Lower leg skin (tissue), 4 donors: ENCODE measurements around the gene ZNF799. TPM values are rescaled to one million over a fixed set of nuclear protein-coding genes. Genes with fewer than 3 reads are reported as not detected.
A peak's percentile ranks its signal among the peaks of the same experiment; 100 is the strongest.
"Not testable (repeated sequence)": the region's sequence is repeated elsewhere in the genome, so short reads cannot be mapped to it uniquely, and the experiment has no call there.

ENCODE experiments used
- DNase-seq, 2 donors: peaks; one replicate each; pipeline ENCODE4 v3.0.0-alpha.2; 2019; ENCODE audit warnings: low spot score in 2 of 2
- H3K4me3 ChIP-seq: fragments of 200-600 bp; sonication (generic); 2 replicates; pipeline ENCODE4 v1.5.1; 2017; ENCODE audit warnings: mild to moderate bottlenecking, low read depth; ENCODE audit not compliant: poor library complexity, severe bottlenecking
- CTCF ChIP-seq, 3 donors: fragments of 450-650 bp; IDR thresholded peaks; one replicate each; pipeline ENCODE4 v1.5.1; 2016; ENCODE audit warnings: antibody characterized with exemption in 3 of 3, mild to moderate bottlenecking in 3 of 3, moderate library complexity in 2 of 3
- POLR2A ChIP-seq, 2 donors: fragments of 450-650 bp; IDR thresholded peaks; one replicate each; pipeline ENCODE4 v1.6.1; 2016 to 2017; ENCODE audit warnings: antibody characterized with exemption in 2 of 2, mild to moderate bottlenecking in 1 of 2, moderate library complexity in 1 of 2
- WGBS, 2 donors: methylation state at CpG; one replicate each; pipeline ENCODE4 v1.1.5; 2018; 5-methylcytosine and 5-hydroxymethylcytosine counted together
- intact Hi-C: fragments of 100-400 bp; cut with DNase I; formaldehyde crosslinking; loops from one replicate; pipeline ENCODE4 v1.15.0; 2023; ENCODE audit warnings: low total_unique reads
- total RNA-seq, 4 donors: library from RNA; depleted of rRNA; stranded (reverse); fragments of >200 nt; gene quantifications; one replicate each; pipeline ENCODE4 v1.1.0, GENCODE V29; 2016

ZNF799 gene
- 1 to 10 TPM; 3.1 to 5.4 (median 4.3) TPM for total RNA-seq

DNA sequence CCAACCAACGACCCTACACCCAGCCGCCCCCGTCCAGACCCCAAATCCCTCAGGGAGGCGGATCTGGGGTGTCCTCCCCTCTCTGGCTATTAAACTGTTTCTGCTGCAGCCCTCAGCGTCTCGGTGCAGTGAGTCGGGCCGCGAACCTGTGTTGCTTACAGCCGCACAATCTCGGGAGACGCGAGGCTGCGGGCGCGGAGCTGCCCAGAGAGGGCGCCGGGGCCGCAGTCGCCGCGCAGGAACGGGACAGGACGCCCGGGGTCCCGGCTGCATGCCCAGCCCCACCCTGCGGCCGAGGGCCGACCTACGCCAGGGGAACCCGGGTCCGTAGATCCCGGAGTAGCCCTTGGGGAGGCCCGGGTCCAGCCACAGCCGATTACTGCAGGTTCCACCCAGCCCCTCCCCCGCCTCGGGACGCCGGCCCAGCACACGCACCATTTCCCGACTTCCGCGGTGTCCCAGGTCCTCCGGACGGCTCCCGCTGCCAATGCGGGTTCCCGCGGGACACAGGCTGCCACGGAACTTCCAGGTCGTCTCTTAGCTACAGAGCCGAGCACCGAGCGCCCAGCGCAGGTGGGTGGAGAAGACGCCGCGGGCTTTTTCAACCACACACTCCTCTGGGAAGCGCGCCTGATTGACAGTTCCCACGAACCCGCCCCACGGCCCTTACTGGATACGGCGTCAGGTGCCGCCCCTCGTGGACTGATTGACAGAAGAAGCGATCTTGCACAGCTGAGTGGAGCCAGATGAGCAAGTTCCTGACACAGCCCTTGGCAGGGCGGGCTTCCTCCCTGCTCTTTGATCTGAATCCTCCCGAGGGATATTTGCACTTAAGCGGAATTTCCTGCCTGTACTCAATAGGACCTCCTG, at the start of gene ZNF799:
TSS of gene ZNF799 (minus strand) at position 639 of the 870 bp plus-strand sequence. CDS start at position 438, 201 bp downstream.
- 0% methylated on average over 32 to 50 of the region's 71 CpGs for WGBS, 2 donors
- intact Hi-C loops = no loop called here
- DNase-seq = peak; percentile 98 to 100
- peak within 1 kb of the TSS; percentile 87 for H3K4me3 ChIP-seq
- TF ChIP-seq POLR2A (IDR thresholded peaks at IDR 0.05) (no peak), CTCF (IDR thresholded peaks at IDR 0.05) (no peak)

DNA sequence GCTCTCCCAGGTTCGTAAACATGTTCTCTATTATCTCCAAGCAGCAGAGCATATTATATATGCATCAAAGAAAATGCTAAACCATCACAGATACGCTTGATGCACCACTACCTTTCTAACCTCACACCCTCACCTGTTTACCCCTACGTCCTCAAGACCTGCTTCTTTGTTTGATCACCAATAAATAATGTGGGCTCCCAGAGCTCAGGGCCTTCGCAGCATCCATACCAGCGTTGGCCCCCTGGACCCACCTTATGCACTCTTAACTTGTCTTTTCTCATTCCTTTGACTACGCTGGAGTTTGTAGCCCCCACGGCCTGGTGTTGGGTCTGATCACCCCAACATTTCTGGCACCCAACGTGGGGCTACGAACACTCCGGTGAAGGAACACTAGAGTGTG, 49.8 kb upstream of the ZNF799 start:
- no peak for DNase-seq
- 87 to 89% methylated on average over 10 of the region's 10 CpGs for WGBS, 2 donors
- TF ChIP-seq POLR2A (IDR thresholded peaks at IDR 0.05) (no peak), CTCF (IDR thresholded peaks at IDR 0.05) (no peak)
- H3K4me3 ChIP-seq = no peak overlapping the region
- intact Hi-C loops = no loop called here

GRCh38 chr19:12448808-12449207, 47.7 kb upstream of the ZNF799 start:
- intact Hi-C loops = no loop called here
- DNase-seq = no peak
- WGBS, 2 donors = 63% methylated on average over 2 of the region's 2 CpGs; no CpG with 5 or more reads in 1 of the 2 donors
- H3K4me3 ChIP-seq = no peak overlapping the region
- TF ChIP-seq CTCF (IDR thresholded peaks at IDR 0.05) = no peak
- no peak for TF ChIP-seq POLR2A (IDR thresholded peaks at IDR 0.05)

- peak within 1 kb of the TSS; percentile 70 for H3K4me3 ChIP-seq
- TF ChIP-seq CTCF (IDR thresholded peaks at IDR 0.05) (no peak), POLR2A (IDR thresholded peaks at IDR 0.05) (no peak)
- intact Hi-C loops = no loop called here
- 1 to 2% methylated on average over 13 to 48 of the region's 59 CpGs for WGBS, 2 donors
- peak; percentile 100 for DNase-seq
Measured at GRCh38 chr19:12440541-12441316, 39.7 kb upstream of the ZNF799 start, which contains the start of gene ZNF443. ZNF443 (minus strand) TSS chr19:12441021; CDS start chr19:12440914, 107 bp downstream.

GRCh38 chr19:12439686-12440540, 38.8 kb upstream of the ZNF799 start:
- DNase-seq = peak in 1 of 2 donors; percentile 15

DNA sequence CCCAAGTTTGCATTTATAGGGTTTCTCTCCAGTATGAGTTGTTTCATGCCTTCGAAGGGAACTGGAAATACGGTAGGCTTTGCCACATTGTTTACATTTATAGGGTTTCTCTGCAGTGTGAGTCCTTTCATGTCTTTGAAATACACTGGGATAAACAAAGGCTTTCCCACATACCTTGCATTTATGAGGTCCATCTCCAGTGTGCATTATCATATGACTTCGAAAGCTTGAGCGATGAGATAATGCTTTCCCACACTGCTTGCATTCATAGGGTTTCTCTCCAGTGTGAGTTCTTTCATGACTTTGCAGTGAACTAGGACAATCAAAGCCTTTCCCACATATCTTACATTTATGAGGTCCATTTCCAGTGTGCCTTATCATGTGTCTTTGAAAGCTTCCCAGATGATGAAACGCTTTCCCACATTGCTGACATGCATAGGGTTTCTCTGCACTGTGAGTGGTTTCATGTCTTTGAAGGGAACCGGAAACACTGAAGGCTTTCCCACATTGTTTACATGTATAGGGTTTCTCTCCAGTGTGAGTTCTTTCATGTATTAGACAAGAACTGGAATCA, 29.7 kb upstream of the ZNF799 start:
- DNase-seq, intact Hi-C loops, H3K4me3 ChIP-seq: not testable (repeated sequence)
- WGBS, 2 donors = 97% methylated on average over 6 of the region's 6 CpGs

More at GRCh38 chr19:12439686-12440540, 38.8 kb upstream of the ZNF799 start:
- 1 to 3% methylated on average over 17 to 22 of the region's 28 CpGs for WGBS, 2 donors
- intact Hi-C loops = not testable (repeated sequence)
- H3K4me3 ChIP-seq = peak overlapping the region; percentile 70
